Uterus (tissue), 4 donors: ENCODE measurements around the gene CBX1. TPM values are rescaled to one million over a fixed set of nuclear protein-coding genes. Genes with fewer than 3 reads are reported as not detected.
A peak's percentile ranks its signal among the peaks of the same experiment; 100 is the strongest.

ENCODE experiments used
- DNase-seq, 2 donors: peaks; one replicate each; pipeline ENCODE4 v3.0.0-alpha.2; 2019 to 2020
- H3K27ac ChIP-seq, 2 donors: fragments of 200-600 bp; sonication (generic); 1 replicate in 1 of 2; 2 replicates in 1 of 2; pipeline ENCODE4 v1.5.1; 2016 to 2018
- H3K27me3 ChIP-seq, 2 donors: fragments of 200-600 bp; sonication (generic); one replicate each; pipeline ENCODE4 v1.5.1; 2018 to 2019; ENCODE audit warnings: control low read depth in 1 of 2
- H3K36me3 ChIP-seq, 2 donors: fragments of 200-600 bp; sonication (generic); one replicate each; pipeline ENCODE4 v1.5.1; 2019; ENCODE audit warnings: control low read depth in 1 of 2
- H3K4me1 ChIP-seq, 2 donors: fragments of 200-600 bp; sonication (generic); one replicate each; pipeline ENCODE4 v1.5.1; 2018 to 2019; ENCODE audit warnings: control low read depth in 1 of 2
- H3K4me3 ChIP-seq, 2 donors: fragments of 200-600 bp; sonication (generic); 1 replicate in 1 of 2; 2 replicates in 1 of 2; pipeline ENCODE4 v1.5.1; 2018 to 2019; ENCODE audit warnings: mild to moderate bottlenecking in 1 of 2
- H3K9me3 ChIP-seq, 2 donors: fragments of 200-600 bp; sonication (generic); one replicate each; pipeline ENCODE4 v1.5.1; 2019; ENCODE audit warnings: control low read depth in 1 of 2
- CTCF ChIP-seq, 4 experiments: fragments of 200-600 bp in 2 of 4; fragments of 450-650 bp in 2 of 4; sonication (generic) in 2 of 4; IDR thresholded peaks; one replicate each; pipeline ENCODE4 v1.5.1; 2016 to 2019; ENCODE audit warnings: antibody characterized with exemption in 4 of 4, mild to moderate bottlenecking in 2 of 4, moderate library complexity in 1 of 4
- POLR2A ChIP-seq, 2 donors: fragments of 450-650 bp; IDR thresholded peaks; one replicate each; pipeline ENCODE4 v1.6.1; 2016; ENCODE audit warnings: antibody characterized with exemption in 2 of 2, mild to moderate bottlenecking in 1 of 2, moderate library complexity in 1 of 2
- intact Hi-C: fragments of 100-400 bp; cut with DNase I; formaldehyde crosslinking; loops from one replicate; pipeline ENCODE4 v1.15.1; 2023; ENCODE audit warnings: low total_unique reads
- total RNA-seq, 4 donors: library from RNA; depleted of rRNA in 3 of 4; stranded (reverse); fragments of >200 nt in 3 of 4; gene quantifications; one replicate each; pipeline versions ENCODE4 v1.1.0 to v1.2.4, GENCODE V29; 2014 to 2023
- donor health status: DM: yes; HTN: yes; CAD: no.

The CBX1 gene
- total RNA-seq, 4 donors from 2014 or later = 47.1 to 132 (median 81.3) TPM

- Histone ChIP-seq H3K4me1 (no peaks in the 10 kb centered on the region), H3K4me3 (no peak overlapping the region), H3K9me3 (no peaks in the 10 kb centered on the region), H3K36me3 (no peaks in the 10 kb centered on the region), H3K27ac (no peak overlapping the region), H3K27me3 (no peaks in the 10 kb centered on the region)
- no peak for DNase-seq
- TF ChIP-seq CTCF (IDR thresholded peaks at IDR 0.05) = no peak
- no peak for TF ChIP-seq POLR2A (IDR thresholded peaks at IDR 0.05)
- intact Hi-C loops = no loop called here
Observed at GRCh38 chr17:48111937-48112241, 10.6 kb upstream of the CBX1 start.

GRCh38 chr17:48110761-48111160, 9.5 kb upstream of the CBX1 start:
- TF ChIP-seq POLR2A (IDR thresholded peaks at IDR 0.05) = no peak
- TF ChIP-seq CTCF (IDR thresholded peaks at IDR 0.05) = no peak
- no peaks in the 10 kb centered on the region for H3K27me3 ChIP-seq
- intact Hi-C loops = no loop called here

GRCh38 chr17:48107137-48108055, 6.1 kb upstream of the CBX1 start, which contains the start of gene SNX11:
Gene SNX11 (plus strand): TSS chr17:48107766. CDS start chr17:48112044, 4,278 bp downstream.
- H3K27ac ChIP-seq = peak within 1 kb of the TSS; percentile 89 to 98
- peak within 1 kb of the TSS; percentile 77 to 95 for H3K4me3 ChIP-seq
- TF ChIP-seq POLR2A (IDR thresholded peaks at IDR 0.05) (peak; percentile 22 to 64), CTCF (IDR thresholded peaks at IDR 0.05) (peak; percentile 3 to 7 (median 5))
- no peaks in the 10 kb centered on the region for H3K9me3 ChIP-seq
- no peaks in the 10 kb centered on the region for H3K27me3 ChIP-seq
- peak; percentile 84 to 86 for DNase-seq
- H3K36me3 ChIP-seq = no peaks in the 10 kb centered on the region
- no peaks in the 10 kb centered on the region for H3K4me1 ChIP-seq
- intact Hi-C loops = no loop called here

More at GRCh38 chr17:48110761-48111160, 9.5 kb upstream of the CBX1 start:
- no peak overlapping the region for H3K27ac ChIP-seq
- H3K36me3 ChIP-seq = no peaks in the 10 kb centered on the region
- no peaks in the 10 kb centered on the region for H3K9me3 ChIP-seq
- DNase-seq = no peak
- no peaks in the 10 kb centered on the region for H3K4me1 ChIP-seq
- no peak overlapping the region for H3K4me3 ChIP-seq

- no peaks in the 10 kb centered on the region for H3K4me1 ChIP-seq
- no peaks in the 10 kb centered on the region for H3K36me3 ChIP-seq
- peak overlapping the region; percentile 89 to 98 for H3K27ac ChIP-seq
- DNase-seq = no peak
- no peaks in the 10 kb centered on the region for H3K27me3 ChIP-seq
- H3K4me3 ChIP-seq = peak overlapping the region; percentile 77 to 95
- TF ChIP-seq CTCF (IDR thresholded peaks at IDR 0.05) (no peak), POLR2A (IDR thresholded peaks at IDR 0.05) (no peak)
- intact Hi-C loops = no loop called here
- H3K9me3 ChIP-seq = no peaks in the 10 kb centered on the region
Observed at GRCh38 chr17:48106802-48107136, 5.5 kb upstream of the CBX1 start.

- no peak for TF ChIP-seq CTCF (IDR thresholded peaks at IDR 0.05)
- TF ChIP-seq POLR2A (IDR thresholded peaks at IDR 0.05) = no peak
- H3K4me1 ChIP-seq = peaks cover 0 to 3% of the 10 kb centered on the region in 2 donors
- H3K27ac ChIP-seq = no peak overlapping the region
- no peaks in the 10 kb centered on the region for H3K36me3 ChIP-seq
- H3K9me3 ChIP-seq = no peaks in the 10 kb centered on the region
- H3K4me3 ChIP-seq = no peak overlapping the region
- intact Hi-C loops = no loop called here
- H3K27me3 ChIP-seq = no peaks in the 10 kb centered on the region
- no peak for DNase-seq
Observed at GRCh38 chr17:48104440-48104839, 3.2 kb upstream of the CBX1 start.
